ENCODE results near the gene SLC6A4.

DNA sequence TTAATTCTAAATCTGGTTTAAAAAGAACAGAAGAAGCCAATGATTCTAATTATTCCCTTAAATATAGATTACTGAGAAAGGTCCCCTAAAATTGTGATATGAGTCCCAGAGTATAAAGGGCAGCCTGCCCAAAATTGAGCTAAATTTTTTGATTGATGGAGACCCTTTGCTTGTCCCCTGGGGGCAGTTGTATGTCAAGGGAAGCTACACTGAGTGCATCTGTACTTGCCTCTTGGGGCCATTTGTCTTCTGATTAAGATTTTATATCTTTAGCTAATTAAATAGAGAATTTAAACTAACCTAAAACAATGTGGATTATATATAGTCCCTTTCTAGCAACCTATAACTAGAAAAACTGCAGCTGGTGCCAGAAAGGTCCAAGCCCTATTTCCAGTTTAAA lies 43.7 kb upstream of the SLC6A4 start:
- TF ChIP-seq POLR2A (IDR thresholded peaks at IDR 0.05; ENCODE audit: low read depth, low read length), result no peak
- no peak for TF ChIP-seq SP1 (IDR thresholded peaks at IDR 0.05; ENCODE audit: low read depth, low read length)
- no peak for TF ChIP-seq CTCF (IDR thresholded peaks at IDR 0.05 in 2 of 3, conservative IDR thresholded peaks at IDR 0.05 in 1 of 3; ENCODE audit: control insufficient read depth in 2 of 3, extremely low read depth in 1 of 3, insufficient read depth in 1 of 3, low read depth in 3 of 3, low read length in 3 of 3)
- no peak for TF ChIP-seq RFX5 (IDR thresholded peaks at IDR 0.05; ENCODE audit: low read depth, low read length)
- no peak for TF ChIP-seq PBX3 (IDR thresholded peaks at IDR 0.05; ENCODE audit: insufficient replicate concordance, low read depth, low read length)
- no peak for TF ChIP-seq SMC3 (IDR thresholded peaks at IDR 0.05; ENCODE audit: borderline replicate concordance, low read length)
- no peak for TF ChIP-seq ELK1 (IDR thresholded peaks at IDR 0.05; ENCODE audit: low read depth, low read length)
- no peak for TF ChIP-seq CHD2 (IDR thresholded peaks at IDR 0.05; ENCODE audit: borderline replicate concordance, low read depth, low read length)
- TF ChIP-seq PML (IDR thresholded peaks at IDR 0.05; ENCODE audit: low read length), result no peak
